ENCODE data around the gene ZNF76. TPM values are rescaled to one million over a fixed set of nuclear protein-coding genes. Genes with fewer than 3 reads are reported as not detected.

The ZNF76 gene
- polyA plus RNA-seq, 3 donors from 2014 or later: 20.7 to 30.5 (median 27.9) TPM

- Mint-ChIP-seq H3K9me3 (no peaks in the 10 kb centered on the region), H3K27ac (peak overlapping the region; percentile 56 to 89 (median 75)), H3K36me3 (peaks cover 8 to 23% (median 9%) of the 10 kb centered on the region in 3 donors), H3K4me3 (peak overlapping the region; percentile 88 to 97 (median 89)), H3K27me3 (ENCODE audit: low read depth in 3 of 3) (peaks cover 2 to 6% (median 5%) of the 10 kb centered on the region in 3 donors), H3K4me1 (peaks cover 30 to 52% of the 10 kb centered on the region in 2 donors)
- DNase-seq: no peak
These were observed 84.5 kb downstream of the ZNF76 start for GRCh38 chr6:35343835-35344550.

Other genes starting within 250 kb of the ZNF76 start
- gene TCP11, start 118.4 kb upstream of the ZNF76 start, polyA plus RNA-seq: not detected
- under 1 TPM in 2 of 3 donors, not detected in 1; 0.02 to 0.29 TPM for gene SCUBE3, start 45.8 kb upstream of the ZNF76 start, polyA plus RNA-seq
- 100 to 1,000 TPM in 1 of 3 donors, 10 to 100 TPM in 2; 90.7 to 226 (median 95.1) TPM for gene DEF6, start 38.1 kb downstream of the ZNF76 start, polyA plus RNA-seq
- gene PPARD, start 82.8 kb downstream of the ZNF76 start, polyA plus RNA-seq: 1 to 10 TPM in 2 of 3 donors, under 1 TPM in 1; 0.98 to 6.0 (median 2.0) TPM
- 1 to 10 TPM; 2.2 to 5.4 (median 3.1) TPM for gene FANCE, start 192.6 kb downstream of the ZNF76 start, polyA plus RNA-seq
- gene RPL10A, start 208.7 kb downstream of the ZNF76 start, polyA plus RNA-seq: 100 to 1,000 TPM; 419 to 805 (median 477) TPM
- gene TEAD3, start 237.3 kb downstream of the ZNF76 start, polyA plus RNA-seq: not detected

Data from immature natural killer cell (primary cell).